Neural crest cell (in vitro differentiated cells): Measurements from ENCODE around the gene PTPN13. TPM values are rescaled to one million over a fixed set of nuclear protein-coding genes. Genes with fewer than 3 reads are reported as not detected.

Experiments used
- DNase-seq: peaks from one replicate; pipeline ENCODE4 v3.0.0; 2021; ENCODE audit warnings: low read depth, mixed read lengths, low spot score
- H3K27ac Mint-ChIP-seq: one replicate; pipeline ENCODE4 v1.8.0; 2021; ENCODE audit warnings: mild to moderate bottlenecking, mixed read lengths; ENCODE audit not compliant: unreplicated experiment
- H3K27me3 Mint-ChIP-seq: 2 replicates; pipeline ENCODE4 v1.8.0; 2021; ENCODE audit warnings: low read depth, mild to moderate bottlenecking, mixed read lengths
- H3K36me3 Mint-ChIP-seq: 2 replicates; pipeline ENCODE4 v1.8.0; 2021; ENCODE audit warnings: low read depth, mild to moderate bottlenecking, mixed read lengths
- H3K4me1 Mint-ChIP-seq: 2 replicates; pipeline ENCODE4 v1.8.0; 2021; ENCODE audit warnings: mixed read lengths
- H3K4me3 Mint-ChIP-seq: one replicate; pipeline ENCODE4 v1.8.0; 2021; ENCODE audit warnings: mild to moderate bottlenecking, mixed read lengths
- H3K9me3 Mint-ChIP-seq: 2 replicates; pipeline ENCODE4 v1.8.0; 2021; ENCODE audit warnings: mixed read lengths
- total RNA-seq: library from RNA; stranded (reverse); gene quantifications from 2 replicates; pipeline ENCODE4 v1.2.1, GENCODE V29; 2021
- TF ChIP-seq, protein P1 (sequence below): fragments of 200-600 bp; sonication (generic); conservative IDR thresholded peaks from 2 replicates; pipeline ENCODE4 v1.5.0; 2021; ENCODE audit warnings: antibody characterized with exemption, mild to moderate bottlenecking

The PTPN13 gene
- total RNA-seq, 1 donor from 2014 or later: 65.6 TPM

GRCh38 chr4:86579941-86580340 lies 14.2 kb upstream of the PTPN13 start:
- no peaks in the 10 kb centered on the region for H3K27me3 Mint-ChIP-seq
- DNase-seq: no peak
- H3K4me1 Mint-ChIP-seq: peaks cover 14% of the 10 kb centered on the region
- no peaks in the 10 kb centered on the region for H3K9me3 Mint-ChIP-seq
- no peak overlapping the region for H3K27ac Mint-ChIP-seq
- TF ChIP-seq, protein P1, sequence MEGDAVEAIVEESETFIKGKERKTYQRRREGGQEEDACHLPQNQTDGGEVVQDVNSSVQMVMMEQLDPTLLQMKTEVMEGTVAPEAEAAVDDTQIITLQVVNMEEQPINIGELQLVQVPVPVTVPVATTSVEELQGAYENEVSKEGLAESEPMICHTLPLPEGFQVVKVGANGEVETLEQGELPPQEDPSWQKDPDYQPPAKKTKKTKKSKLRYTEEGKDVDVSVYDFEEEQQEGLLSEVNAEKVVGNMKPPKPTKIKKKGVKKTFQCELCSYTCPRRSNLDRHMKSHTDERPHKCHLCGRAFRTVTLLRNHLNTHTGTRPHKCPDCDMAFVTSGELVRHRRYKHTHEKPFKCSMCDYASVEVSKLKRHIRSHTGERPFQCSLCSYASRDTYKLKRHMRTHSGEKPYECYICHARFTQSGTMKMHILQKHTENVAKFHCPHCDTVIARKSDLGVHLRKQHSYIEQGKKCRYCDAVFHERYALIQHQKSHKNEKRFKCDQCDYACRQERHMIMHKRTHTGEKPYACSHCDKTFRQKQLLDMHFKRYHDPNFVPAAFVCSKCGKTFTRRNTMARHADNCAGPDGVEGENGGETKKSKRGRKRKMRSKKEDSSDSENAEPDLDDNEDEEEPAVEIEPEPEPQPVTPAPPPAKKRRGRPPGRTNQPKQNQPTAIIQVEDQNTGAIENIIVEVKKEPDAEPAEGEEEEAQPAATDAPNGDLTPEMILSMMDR: no peak
- no peak overlapping the region for H3K4me3 Mint-ChIP-seq
- H3K36me3 Mint-ChIP-seq: no peaks in the 10 kb centered on the region

DNA sequence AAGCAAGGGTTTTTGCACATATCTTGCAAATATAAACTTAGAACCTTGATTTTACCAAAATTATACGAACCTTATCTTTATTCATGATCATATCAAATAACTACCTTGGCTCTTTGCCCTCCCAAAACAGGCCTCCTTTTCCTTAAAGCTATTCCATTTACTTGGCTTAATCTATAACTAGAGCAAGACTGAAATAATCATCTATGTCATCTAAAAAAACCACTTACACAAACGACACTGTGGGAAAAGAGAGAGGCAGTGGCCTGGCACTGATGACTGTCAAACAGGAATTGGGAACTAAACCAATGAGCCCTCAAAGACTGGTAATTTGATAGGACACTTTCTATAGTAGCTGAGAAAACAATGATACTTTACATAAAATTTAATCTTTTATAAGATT lies 11.7 kb upstream of the PTPN13 start:
- Mint-ChIP-seq H3K4me3 (no peak overlapping the region), H3K9me3 (no peaks in the 10 kb centered on the region), H3K27ac (no peak overlapping the region), H3K36me3 (no peaks in the 10 kb centered on the region), H3K27me3 (no peaks in the 10 kb centered on the region), H3K4me1 (peaks cover 9% of the 10 kb centered on the region)
- TF ChIP-seq, protein P1: no peak
- no peak for DNase-seq

DNA sequence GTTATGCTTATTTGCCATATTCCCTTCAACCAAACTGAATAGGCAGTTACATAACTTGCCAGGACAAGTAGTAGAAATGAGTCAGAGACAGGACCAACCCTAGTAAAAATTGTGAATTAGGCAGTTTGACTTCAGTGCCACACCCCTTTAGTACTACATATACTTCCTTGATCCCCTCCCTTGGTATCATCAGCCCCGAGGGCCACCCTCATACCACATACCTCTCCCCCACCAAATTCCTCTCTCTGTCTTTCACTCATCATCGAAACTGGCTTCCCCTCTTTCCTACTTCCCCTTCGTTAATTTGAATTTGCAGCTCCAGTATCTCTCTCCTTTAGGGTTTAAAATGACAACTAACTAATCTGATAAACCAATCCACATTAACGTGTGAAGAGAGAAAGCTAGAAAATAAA lies 7.9 kb upstream of the PTPN13 start:
- Mint-ChIP-seq H3K36me3 (no peaks in the 10 kb centered on the region), H3K4me1 (no peaks in the 10 kb centered on the region), H3K27ac (no peak overlapping the region), H3K4me3 (no peak overlapping the region), H3K27me3 (no peaks in the 10 kb centered on the region), H3K9me3 (no peaks in the 10 kb centered on the region)
- no peak for DNase-seq
- TF ChIP-seq, protein P1: no peak

DNA sequence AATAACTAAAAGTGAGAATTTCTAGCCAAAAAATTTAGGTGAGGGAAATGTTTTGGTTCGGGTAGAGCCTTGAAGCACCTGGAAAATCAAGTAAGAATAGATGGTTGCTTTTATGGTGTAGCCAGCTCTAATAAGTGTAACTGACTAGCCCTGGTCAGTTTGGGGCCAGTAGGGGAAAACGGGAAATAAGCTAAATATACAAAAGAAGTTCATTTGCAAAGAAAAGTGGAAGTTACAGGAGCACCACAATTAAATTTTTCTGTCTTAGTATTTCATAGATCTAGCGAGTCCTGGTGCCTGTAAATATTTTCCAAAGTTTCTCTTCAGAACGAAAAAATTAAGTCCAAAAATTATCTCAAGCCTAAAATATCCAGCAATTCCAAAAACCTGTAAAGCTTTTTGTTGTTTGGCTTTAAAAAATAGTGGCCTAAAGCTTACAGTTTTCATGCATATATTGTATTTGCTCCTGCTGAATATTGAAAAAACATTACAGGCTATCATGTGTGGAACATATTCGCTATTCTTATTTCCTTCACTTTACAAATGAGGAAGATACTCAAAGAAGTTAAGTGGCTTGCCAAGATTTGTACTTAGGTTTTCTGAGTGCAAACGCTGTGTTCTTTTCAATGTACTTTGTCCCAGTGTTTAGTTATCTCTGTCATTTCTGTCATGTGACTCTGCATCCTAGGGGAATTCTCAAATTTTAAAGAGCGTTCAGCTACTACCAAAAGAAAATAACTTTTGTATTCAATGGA lies 7.3 kb upstream of the PTPN13 start:
- Mint-ChIP-seq H3K9me3 (no peaks in the 10 kb centered on the region), H3K27me3 (no peaks in the 10 kb centered on the region), H3K4me3 (no peak overlapping the region), H3K36me3 (no peaks in the 10 kb centered on the region), H3K4me1 (no peaks in the 10 kb centered on the region), H3K27ac (no peak overlapping the region)
- TF ChIP-seq, protein P1: no peak
- DNase-seq: no peak

DNA sequence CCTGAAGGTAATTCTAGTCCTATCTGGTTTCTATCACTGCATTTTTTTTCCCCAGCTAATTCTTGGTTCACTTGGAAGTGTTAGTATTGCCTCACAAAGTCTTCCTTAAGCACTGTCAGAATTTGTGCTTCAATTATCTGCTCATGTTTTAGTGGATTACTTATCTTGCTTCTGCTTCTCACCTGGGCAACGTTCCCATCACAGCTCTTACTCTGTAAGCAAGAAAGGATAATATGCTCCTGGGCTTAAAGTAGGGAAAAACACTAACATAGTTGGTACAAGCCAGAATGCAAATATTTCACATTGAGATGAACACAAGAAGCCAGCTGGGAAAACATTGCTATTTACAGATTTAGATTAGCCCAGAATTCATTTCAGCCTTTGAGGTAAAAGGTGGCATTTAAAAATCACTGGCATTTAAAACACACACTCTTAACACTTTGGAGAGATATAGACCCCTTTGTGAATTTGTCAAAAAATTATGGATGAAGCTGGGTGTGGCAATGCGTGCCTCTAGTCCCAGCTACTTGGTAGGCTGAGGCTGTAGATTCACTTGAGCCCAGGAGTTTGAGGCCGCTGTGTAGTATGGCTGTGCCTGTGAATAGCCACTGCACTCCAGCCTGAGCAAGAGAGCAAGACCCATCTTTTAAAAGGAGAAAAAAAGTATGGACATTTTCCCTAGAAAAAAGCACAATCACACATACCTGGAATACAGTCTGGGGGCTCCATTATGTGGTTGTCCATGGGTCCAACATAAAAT lies 6.6 kb upstream of the PTPN13 start:
- no peaks in the 10 kb centered on the region for H3K36me3 Mint-ChIP-seq
- no peaks in the 10 kb centered on the region for H3K9me3 Mint-ChIP-seq
- no peak for DNase-seq
- H3K27me3 Mint-ChIP-seq: no peaks in the 10 kb centered on the region
- peaks cover 6% of the 10 kb centered on the region for H3K4me1 Mint-ChIP-seq
- H3K27ac Mint-ChIP-seq: no peak overlapping the region
- TF ChIP-seq, protein P1: no peak
- H3K4me3 Mint-ChIP-seq: no peak overlapping the region
